ENCODE measurements around the gene ZMAT3. TPM values are rescaled to one million over a fixed set of nuclear protein-coding genes. Genes with fewer than 3 reads are reported as not detected.

Gene ZMAT3
- total RNA-seq, 1 donor from 2014 or later, result 48.0 TPM

DNA sequence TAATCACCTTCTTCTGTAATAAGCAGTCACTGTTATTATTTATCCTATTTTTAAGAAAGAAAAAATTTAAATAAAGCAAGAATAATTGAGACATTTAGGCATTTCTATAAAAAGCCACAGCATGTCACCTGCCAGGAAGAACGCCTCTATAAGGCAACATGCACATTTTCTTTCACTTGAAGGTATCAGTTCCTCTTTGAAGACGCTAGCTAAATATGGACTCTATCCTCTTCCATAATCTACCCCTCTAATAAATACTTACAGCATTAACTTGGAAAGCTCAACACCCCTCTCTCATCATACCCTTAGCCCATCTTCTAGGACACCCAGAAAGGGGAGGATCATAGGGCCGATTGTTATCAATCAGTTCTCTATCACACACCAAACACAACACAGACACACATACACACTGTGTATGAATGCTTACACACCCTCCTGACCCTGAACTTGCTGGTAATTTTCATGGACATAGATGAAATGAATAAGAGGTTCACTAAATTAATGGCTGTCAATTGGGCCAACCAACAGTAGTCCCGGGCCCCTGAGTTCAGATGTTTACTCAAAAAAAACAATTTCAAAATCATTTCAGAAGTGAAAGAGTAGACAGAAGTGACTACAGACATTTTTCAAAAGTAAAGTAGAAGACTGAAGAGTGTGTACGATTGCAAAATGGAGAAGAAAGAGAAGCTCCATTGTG, 102.5 kb downstream of the ZMAT3 start:
- peaks cover 7% of the 10 kb centered on the region for H3K36me3 Mint-ChIP-seq
- H3K4me1 Mint-ChIP-seq, result peaks cover 17% of the 10 kb centered on the region
- H3K27ac Mint-ChIP-seq, result no peak overlapping the region
- H3K9me3 Mint-ChIP-seq, result peaks cover 11% of the 10 kb centered on the region
- DNase-seq (ENCODE audit: low spot score in 2 of 2, unreplicated experiment in 2 of 2), result no peak
- H3K27me3 Mint-ChIP-seq (ENCODE audit: low read depth), result no peaks in the 10 kb centered on the region
- TF ChIP-seq, protein P1, sequence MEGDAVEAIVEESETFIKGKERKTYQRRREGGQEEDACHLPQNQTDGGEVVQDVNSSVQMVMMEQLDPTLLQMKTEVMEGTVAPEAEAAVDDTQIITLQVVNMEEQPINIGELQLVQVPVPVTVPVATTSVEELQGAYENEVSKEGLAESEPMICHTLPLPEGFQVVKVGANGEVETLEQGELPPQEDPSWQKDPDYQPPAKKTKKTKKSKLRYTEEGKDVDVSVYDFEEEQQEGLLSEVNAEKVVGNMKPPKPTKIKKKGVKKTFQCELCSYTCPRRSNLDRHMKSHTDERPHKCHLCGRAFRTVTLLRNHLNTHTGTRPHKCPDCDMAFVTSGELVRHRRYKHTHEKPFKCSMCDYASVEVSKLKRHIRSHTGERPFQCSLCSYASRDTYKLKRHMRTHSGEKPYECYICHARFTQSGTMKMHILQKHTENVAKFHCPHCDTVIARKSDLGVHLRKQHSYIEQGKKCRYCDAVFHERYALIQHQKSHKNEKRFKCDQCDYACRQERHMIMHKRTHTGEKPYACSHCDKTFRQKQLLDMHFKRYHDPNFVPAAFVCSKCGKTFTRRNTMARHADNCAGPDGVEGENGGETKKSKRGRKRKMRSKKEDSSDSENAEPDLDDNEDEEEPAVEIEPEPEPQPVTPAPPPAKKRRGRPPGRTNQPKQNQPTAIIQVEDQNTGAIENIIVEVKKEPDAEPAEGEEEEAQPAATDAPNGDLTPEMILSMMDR (IDR thresholded peaks at IDR 0.05; ENCODE audit: unreplicated experiment), result no peak
- no peak overlapping the region for H3K4me3 Mint-ChIP-seq

Other genes starting within 250 kb of the ZMAT3 start
- gene PIK3CA, start 76.5 kb upstream of the ZMAT3 start, total RNA-seq, result 20.4 to 23.0 TPM (median 22.4 TPM) in 3 replicates
- 4.1 to 5.2 TPM (median 4.9 TPM) in 3 replicates for gene KCNMB3, start 179.3 kb upstream of the ZMAT3 start, total RNA-seq

Data from mesothelial cell of epicardium (in vitro differentiated cells).